K562 (cell line): ENCODE measurements around the gene MICAL2. TPM values are rescaled to one million over a fixed set of nuclear protein-coding genes. Genes with fewer than 3 reads are reported as not detected.
A peak's percentile ranks its signal among the peaks of the same experiment; 100 is the strongest.

Experiments
- ATF6 ChIP-seq: sonication (generic); formaldehyde crosslinking; IDR thresholded peaks from 2 replicates; pipeline ENCODE4 v1.4.0; 2020; ENCODE audit warnings: mild to moderate bottlenecking, missing genetic modification reagents
- BHLHE40 ChIP-seq: IDR thresholded peaks from 2 replicates; pipeline ENCODE4 v1.6.1; 2011; ENCODE audit warnings: low read length, improper control_type of control experiment
- BMI1 ChIP-seq: fragments of 150-350 bp; IDR thresholded peaks from 2 replicates; pipeline ENCODE4 v1.6.1; 2014; ENCODE audit warnings: low read length
- EHMT2 ChIP-seq: fragments of 450-650 bp; IDR thresholded peaks from 2 replicates; pipeline ENCODE4 v1.6.1; 2018; ENCODE audit warnings: antibody characterized with exemption
- ELF4 ChIP-seq: fragments of 450-650 bp; formaldehyde crosslinking; IDR thresholded peaks from 2 replicates; pipeline ENCODE4 v1.4.0; 2022; ENCODE audit warnings: missing genetic modification characterization
- ELK1 ChIP-seq: sonication (generic); formaldehyde crosslinking; IDR thresholded peaks from 2 replicates; pipeline ENCODE4 v1.8.1; 2022; ENCODE audit warnings: missing genetic modification reagents
- FOXA3 ChIP-seq, 2 experiments: fragments of 450-650 bp in 1 of 2; sonication (generic) in 1 of 2; formaldehyde crosslinking; IDR thresholded peaks in 1 of 2; conservative IDR thresholded peaks in 1 of 2; 2 replicates each; pipeline versions ENCODE4 v1.4.0 to v1.8.0; 2020 to 2022; ENCODE audit warnings: mild to moderate bottlenecking in 2 of 2, missing genetic modification reagents in 1 of 2
- FOXP4 ChIP-seq: sonication (generic); formaldehyde crosslinking; IDR thresholded peaks from 2 replicates; pipeline ENCODE4 v1.8.0; 2022; ENCODE audit warnings: mild to moderate bottlenecking, missing genetic modification reagents, borderline replicate concordance
- NEUROD1 ChIP-seq: fragments of 150-350 bp; IDR thresholded peaks from 2 replicates; pipeline ENCODE4 v1.6.1; 2014; ENCODE audit warnings: borderline replicate concordance, low read length, low read depth; ENCODE audit not compliant: partially characterized antibody
- NR2F6 ChIP-seq: fragments of 450-650 bp; formaldehyde crosslinking; IDR thresholded peaks from 2 replicates; pipeline ENCODE4 v1.4.0; 2020; ENCODE audit warnings: mild to moderate bottlenecking
- RBM39 ChIP-seq: fragments of 200-400 bp; formaldehyde crosslinking; optimal IDR thresholded peaks from 2 replicates; pipeline ENCODE3; 2018; ENCODE audit warnings: low read depth, low read length
- SNRNP70 ChIP-seq: fragments of 200-400 bp; formaldehyde crosslinking; optimal IDR thresholded peaks from 2 replicates; pipeline ENCODE3; 2017; ENCODE audit warnings: low read depth, low read length
- SP1 ChIP-seq: sonication (generic); formaldehyde crosslinking; IDR thresholded peaks from 2 replicates; pipeline ENCODE4 v1.8.1; 2022; ENCODE audit warnings: mild to moderate bottlenecking, missing genetic modification reagents
- TEAD1 ChIP-seq, 2 experiments: fragments of 450-650 bp in 1 of 2; sonication (generic) in 1 of 2; formaldehyde crosslinking; IDR thresholded peaks; 2 replicates each; pipeline versions ENCODE4 v1.4.0 to v1.8.0; 2020 to 2022; ENCODE audit warnings: mild to moderate bottlenecking in 2 of 2, missing genetic modification reagents in 1 of 2
- U2AF2 ChIP-seq: fragments of 200-400 bp; formaldehyde crosslinking; optimal IDR thresholded peaks from 2 replicates; pipeline ENCODE3; 2017; ENCODE audit warnings: low read depth, mild to moderate bottlenecking, low read length
- ZFP36 ChIP-seq: fragments of 150-350 bp; IDR thresholded peaks from 2 replicates; pipeline ENCODE4 v1.6.1; 2018; ENCODE audit warnings: low read length, low read depth; ENCODE audit not compliant: partially characterized antibody
- ZNF124 ChIP-seq: sonication (generic); formaldehyde crosslinking; IDR thresholded peaks from 2 replicates; pipeline ENCODE4 v1.8.1; 2022; ENCODE audit warnings: missing genetic modification reagents
- ZNF175 ChIP-seq: fragments of 200-800 bp; sonication (Bioruptor generic); IDR thresholded peaks from 2 replicates; pipeline ENCODE4 v1.6.1; 2016; ENCODE audit warnings: low read depth, mild to moderate bottlenecking, missing genetic modification characterization, missing compliant biosample characterization
- ZNF3 ChIP-seq: fragments of 250-450 bp; sonication (Bioruptor Pico); IDR thresholded peaks from 2 replicates; pipeline ENCODE4 v1.5.0; 2021; ENCODE audit warnings: mild to moderate bottlenecking, moderate library complexity
- polyA plus RNA-seq, 8 experiments: library from polyadenylated mRNA; depleted of rRNA in 4 of 8; stranded (reverse) in 5 of 8; unstranded in 3 of 8; fragments of >200 nt; fragmentation: Nextera tagmentation in 2 of 8; fragmentation: Illumina TruSeq in 1 of 8; extraction: Ambion mirVana in 2 of 8; extraction: Trizol in 1 of 8; gene quantifications; 2 replicates each; pipeline versions ENCODE4 v1.2.1 to v1.2.3, GENCODE V29; 2011 to 2014; ENCODE audit warnings: inconsistent platforms in 1 of 8, missing spikeins in 1 of 8
- total RNA-seq, 7 experiments: library from RNA; depleted of rRNA in 6 of 7; stranded (reverse); fragments of >200 nt in 6 of 7; fragmentation: Illumina TruSeq in 2 of 7; extraction: Trizol in 2 of 7; gene quantifications; 2 replicates each; pipeline versions ENCODE4 v1.2.1 to v1.2.3, GENCODE V29; 2011 to 2021; ENCODE audit warnings: low replicate concordance in 1 of 7
- TF ChIP-seq, protein P1 (sequence below): conservative IDR thresholded peaks from 2 replicates; pipeline ENCODE4 v1.6.1; 2011; ENCODE audit warnings: low read depth, mild to moderate bottlenecking, low read length; ENCODE audit not compliant: control insufficient read depth
- TF ChIP-seq, protein P2 (sequence below): IDR thresholded peaks from 2 replicates; pipeline ENCODE4 v1.6.1; 2011; ENCODE audit not compliant: insufficient read length; ENCODE audit errors: extremely low read depth

Gene MICAL2
- total and polyA plus RNA-seq, 9 of the 15 experiments (the other 6 are each of a cell fraction or from before 2014, with no cell fraction given), result 4.7 to 64.2 (median 33.6) TPM

DNA sequence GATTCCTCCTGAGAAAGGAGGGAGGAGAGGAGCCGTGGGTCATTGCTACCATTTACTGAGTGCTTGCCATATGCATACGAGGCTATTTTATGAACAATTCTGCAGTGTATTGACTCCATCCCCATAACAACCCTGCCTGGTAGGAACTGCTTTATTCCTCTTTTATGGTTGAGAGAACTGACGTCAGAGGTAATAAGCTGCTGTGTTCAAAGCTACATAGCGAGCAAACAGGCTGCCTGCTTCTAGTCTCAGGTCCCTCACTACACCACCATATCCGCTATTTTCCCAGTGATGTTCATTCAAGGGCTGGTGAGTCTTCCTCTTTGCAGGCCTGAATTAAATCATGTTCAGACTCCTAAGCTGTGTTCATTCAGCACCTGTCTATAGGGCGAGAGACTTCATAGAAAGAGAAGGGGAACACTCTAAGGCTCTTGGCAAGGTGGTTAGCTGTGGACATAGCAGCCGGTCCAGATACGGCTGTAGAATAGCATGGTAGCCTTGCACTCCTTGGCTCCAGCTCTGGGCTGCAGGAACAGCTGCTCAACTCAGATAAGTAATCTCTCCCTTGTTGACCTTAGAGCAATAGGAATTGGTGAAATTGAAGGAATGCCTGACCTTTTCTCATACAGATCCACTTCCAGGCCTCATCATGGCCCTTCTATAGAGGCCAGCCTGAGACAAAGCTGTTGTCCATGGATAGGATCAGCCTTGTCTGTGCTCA lies 82.6 kb downstream of the MICAL2 start (continued):
- TF ChIP-seq ELK1, result no peak
- peak in 1 of 2 experiments; percentile 37; a peak in 1 of 4 replicates for TF ChIP-seq TEAD1 (CRISPR knock-in tag; IDR thresholded peaks at IDR 0.05)
- TF ChIP-seq ZFP36, result no peak
- TF ChIP-seq NEUROD1, result no peak
- TF ChIP-seq FOXA3 (CRISPR knock-in tag; conservative IDR thresholded peaks at IDR 0.05 in 1 of 2, IDR thresholded peaks at IDR 0.05 in 1 of 2), result peak; percentile 88 to 93
- TF ChIP-seq EHMT2, result peak; percentile 92
- TF ChIP-seq FOXP4 (CRISPR knock-in tag), result peak; percentile 50; the same call in 1 of the 2 replicates
- TF ChIP-seq ATF6, result no peak
- TF ChIP-seq SP1 (CRISPR knock-in tag), result 0 out of 2 replicates have a peak, but pooled peaks have one; percentile 47
- TF ChIP-seq ELF4 (CRISPR knock-in tag), result no peak
- TF ChIP-seq RBM39, result no peak
- TF ChIP-seq, protein P1, sequence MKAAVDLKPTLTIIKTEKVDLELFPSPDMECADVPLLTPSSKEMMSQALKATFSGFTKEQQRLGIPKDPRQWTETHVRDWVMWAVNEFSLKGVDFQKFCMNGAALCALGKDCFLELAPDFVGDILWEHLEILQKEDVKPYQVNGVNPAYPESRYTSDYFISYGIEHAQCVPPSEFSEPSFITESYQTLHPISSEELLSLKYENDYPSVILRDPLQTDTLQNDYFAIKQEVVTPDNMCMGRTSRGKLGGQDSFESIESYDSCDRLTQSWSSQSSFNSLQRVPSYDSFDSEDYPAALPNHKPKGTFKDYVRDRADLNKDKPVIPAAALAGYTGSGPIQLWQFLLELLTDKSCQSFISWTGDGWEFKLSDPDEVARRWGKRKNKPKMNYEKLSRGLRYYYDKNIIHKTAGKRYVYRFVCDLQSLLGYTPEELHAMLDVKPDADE, result 0 out of 2 replicates have a peak, but pooled peaks have one; percentile 22
- TF ChIP-seq ZNF3, result no peak
- TF ChIP-seq ZNF124 (CRISPR knock-in tag), result no peak
- TF ChIP-seq BHLHE40, result no peak
- no peak for TF ChIP-seq BMI1
- no peak for TF ChIP-seq U2AF2
- TF ChIP-seq, protein P2, sequence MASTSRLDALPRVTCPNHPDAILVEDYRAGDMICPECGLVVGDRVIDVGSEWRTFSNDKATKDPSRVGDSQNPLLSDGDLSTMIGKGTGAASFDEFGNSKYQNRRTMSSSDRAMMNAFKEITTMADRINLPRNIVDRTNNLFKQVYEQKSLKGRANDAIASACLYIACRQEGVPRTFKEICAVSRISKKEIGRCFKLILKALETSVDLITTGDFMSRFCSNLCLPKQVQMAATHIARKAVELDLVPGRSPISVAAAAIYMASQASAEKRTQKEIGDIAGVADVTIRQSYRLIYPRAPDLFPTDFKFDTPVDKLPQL, result no peak
- no peak for TF ChIP-seq SNRNP70
- TF ChIP-seq NR2F6 (CRISPR knock-in tag), result no peak
- no peak; the same call in 1 of the 2 replicates for TF ChIP-seq ZNF175 (CRISPR knock-in tag)
